Measurements from ENCODE around the gene LLGL2.

Gene LLGL2

GRCh38 chr17:75501378-75502071, 24.0 kb upstream of the LLGL2 start:
- TF ChIP-seq, protein P1, sequence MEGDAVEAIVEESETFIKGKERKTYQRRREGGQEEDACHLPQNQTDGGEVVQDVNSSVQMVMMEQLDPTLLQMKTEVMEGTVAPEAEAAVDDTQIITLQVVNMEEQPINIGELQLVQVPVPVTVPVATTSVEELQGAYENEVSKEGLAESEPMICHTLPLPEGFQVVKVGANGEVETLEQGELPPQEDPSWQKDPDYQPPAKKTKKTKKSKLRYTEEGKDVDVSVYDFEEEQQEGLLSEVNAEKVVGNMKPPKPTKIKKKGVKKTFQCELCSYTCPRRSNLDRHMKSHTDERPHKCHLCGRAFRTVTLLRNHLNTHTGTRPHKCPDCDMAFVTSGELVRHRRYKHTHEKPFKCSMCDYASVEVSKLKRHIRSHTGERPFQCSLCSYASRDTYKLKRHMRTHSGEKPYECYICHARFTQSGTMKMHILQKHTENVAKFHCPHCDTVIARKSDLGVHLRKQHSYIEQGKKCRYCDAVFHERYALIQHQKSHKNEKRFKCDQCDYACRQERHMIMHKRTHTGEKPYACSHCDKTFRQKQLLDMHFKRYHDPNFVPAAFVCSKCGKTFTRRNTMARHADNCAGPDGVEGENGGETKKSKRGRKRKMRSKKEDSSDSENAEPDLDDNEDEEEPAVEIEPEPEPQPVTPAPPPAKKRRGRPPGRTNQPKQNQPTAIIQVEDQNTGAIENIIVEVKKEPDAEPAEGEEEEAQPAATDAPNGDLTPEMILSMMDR (IDR thresholded peaks at IDR 0.05; ENCODE audit: insufficient read depth, low read length, poor library complexity, severe bottlenecking): no peak
- Histone ChIP-seq H3K27me3 (replicated peaks; ENCODE audit: control insufficient read depth, insufficient read depth, low read length) (no peaks in the 10 kb centered on the region), H3K36me3 (ENCODE audit: control insufficient read depth, insufficient read depth, low read length) (peaks cover 10% of the 10 kb centered on the region), H3K4me3 (replicated peaks; ENCODE audit: low read depth, low read length) (no peak overlapping the region)
- DNase-seq (ENCODE audit: extremely low read depth, insufficient read length): no peak

DNA sequence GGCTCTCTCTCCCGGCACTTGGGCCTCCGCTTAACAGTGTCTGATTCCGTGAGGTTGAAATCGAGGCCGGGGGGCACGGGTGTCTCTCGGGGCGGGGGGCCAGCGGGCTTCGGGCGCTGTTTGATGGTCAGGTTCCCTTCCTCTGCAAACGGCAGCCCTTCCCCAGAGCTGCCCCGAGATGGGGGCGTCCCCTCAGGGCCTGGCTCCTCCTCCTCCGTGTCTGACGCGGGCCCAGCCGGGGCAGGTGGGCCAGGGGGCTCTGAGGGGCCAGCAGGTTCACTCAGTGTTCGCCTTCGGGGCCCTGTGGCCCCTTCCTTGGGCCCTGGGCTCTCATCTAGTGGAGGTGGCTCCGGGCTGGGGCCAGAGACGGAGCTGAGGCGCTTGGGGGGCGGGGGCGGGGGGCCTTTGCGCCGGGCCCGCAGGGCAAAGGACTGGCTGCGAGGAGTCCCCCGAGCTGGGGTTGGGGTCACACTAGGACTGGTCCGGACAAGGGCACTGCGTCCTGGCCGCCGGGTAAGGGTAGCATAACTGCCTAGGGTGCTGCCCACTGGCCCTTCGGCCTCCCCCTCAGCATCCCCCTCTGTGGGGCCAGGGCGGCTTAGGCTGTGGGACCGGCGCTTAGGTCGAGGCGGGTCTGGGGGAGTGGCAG, 23.3 kb upstream of the LLGL2 start:
- peaks cover 7% of the 10 kb centered on the region for H3K36me3 ChIP-seq (ENCODE audit: control insufficient read depth, insufficient read depth, low read length)
- H3K27me3 ChIP-seq (replicated peaks; ENCODE audit: control insufficient read depth, insufficient read depth, low read length): no peaks in the 10 kb centered on the region
- TF ChIP-seq, protein P1 (IDR thresholded peaks at IDR 0.05; ENCODE audit: insufficient read depth, low read length, poor library complexity, severe bottlenecking): no peak
- DNase-seq (ENCODE audit: extremely low read depth, insufficient read length): no peak
- no peak overlapping the region for H3K4me3 ChIP-seq (replicated peaks; ENCODE audit: low read depth, low read length)

GRCh38 chr17:75502721-75503329, 22.7 kb upstream of the LLGL2 start:
- TF ChIP-seq, protein P1 (IDR thresholded peaks at IDR 0.05; ENCODE audit: insufficient read depth, low read length, poor library complexity, severe bottlenecking): no peak
- peaks cover 7% of the 10 kb centered on the region for H3K36me3 ChIP-seq (ENCODE audit: control insufficient read depth, insufficient read depth, low read length)

DNA sequence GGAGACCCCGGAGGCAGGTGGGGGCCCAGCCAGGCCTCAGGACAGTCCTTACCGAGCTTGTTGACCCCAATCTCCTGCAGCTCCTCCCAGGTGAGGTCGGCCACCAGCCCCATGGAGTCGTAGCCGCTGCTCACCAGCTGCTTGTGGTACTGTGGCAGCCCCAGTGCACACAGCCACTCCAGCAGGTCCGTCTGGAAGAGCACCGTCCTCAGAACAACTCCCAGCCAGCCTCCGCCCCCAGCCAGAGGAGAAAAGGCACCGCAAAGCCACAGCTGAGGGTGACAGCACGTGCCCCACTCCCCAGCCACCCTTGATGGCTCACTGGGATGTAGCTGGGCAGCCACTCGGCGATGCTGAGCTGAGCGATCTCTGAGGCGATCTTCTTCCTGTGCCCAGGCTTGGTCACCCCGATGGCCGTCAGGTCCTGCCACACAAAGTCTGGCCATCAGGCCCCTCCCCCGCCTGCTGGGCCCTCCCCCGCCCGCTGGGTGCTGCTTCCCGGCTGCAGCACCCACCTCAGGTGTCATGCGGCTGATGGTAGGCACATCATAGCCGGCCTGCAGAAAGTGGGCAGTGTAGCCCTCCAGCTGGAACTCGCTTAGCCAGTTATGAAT, 22.1 kb upstream of the LLGL2 start:
- H3K27me3 ChIP-seq (replicated peaks; ENCODE audit: control insufficient read depth, insufficient read depth, low read length): no peaks in the 10 kb centered on the region
- TF ChIP-seq, protein P1 (IDR thresholded peaks at IDR 0.05; ENCODE audit: insufficient read depth, low read length, poor library complexity, severe bottlenecking): no peak
- peaks cover 4% of the 10 kb centered on the region for H3K36me3 ChIP-seq (ENCODE audit: control insufficient read depth, insufficient read depth, low read length)
- H3K4me3 ChIP-seq (replicated peaks; ENCODE audit: low read depth, low read length): no peak overlapping the region
- DNase-seq (ENCODE audit: extremely low read depth, insufficient read length): no peak

More at GRCh38 chr17:75502721-75503329, 22.7 kb upstream of the LLGL2 start:
- Histone ChIP-seq H3K4me3 (replicated peaks; ENCODE audit: low read depth, low read length) (no peak overlapping the region), H3K27me3 (replicated peaks; ENCODE audit: control insufficient read depth, insufficient read depth, low read length) (no peaks in the 10 kb centered on the region)
- DNase-seq (ENCODE audit: extremely low read depth, insufficient read length): no peak

- no peak overlapping the region for H3K4me3 ChIP-seq (replicated peaks; ENCODE audit: low read depth, low read length)
- peaks cover under 1% of the 10 kb centered on the region for H3K36me3 ChIP-seq (ENCODE audit: control insufficient read depth, insufficient read depth, low read length)
- H3K27me3 ChIP-seq (replicated peaks; ENCODE audit: control insufficient read depth, insufficient read depth, low read length): no peaks in the 10 kb centered on the region
- TF ChIP-seq, protein P1 (IDR thresholded peaks at IDR 0.05; ENCODE audit: insufficient read depth, low read length, poor library complexity, severe bottlenecking): no peak
- DNase-seq (ENCODE audit: extremely low read depth, insufficient read length): no peak
Observed at GRCh38 chr17:75503976-75504346, 21.5 kb upstream of the LLGL2 start.
